Activated naive CD8-positive, alpha-beta T cell (primary cell): ENCODE data around the gene NRXN3.

Experiments
- H3K27ac Mint-ChIP-seq: one replicate; pipeline ENCODE4 v1.8.0; 2021; ENCODE audit warnings: mixed read lengths
- H3K27me3 Mint-ChIP-seq: one replicate; pipeline ENCODE4 v1.8.0; 2021; ENCODE audit warnings: mixed read lengths
- H3K36me3 Mint-ChIP-seq: one replicate; pipeline ENCODE4 v1.8.0; 2021; ENCODE audit warnings: mixed read lengths
- H3K4me1 Mint-ChIP-seq: one replicate; pipeline ENCODE4 v1.8.0; 2021; ENCODE audit warnings: low read depth, mixed read lengths
- H3K4me3 Mint-ChIP-seq: one replicate; pipeline ENCODE4 v1.8.0; 2021; ENCODE audit warnings: mild to moderate bottlenecking, mixed read lengths
- H3K9me3 Mint-ChIP-seq: one replicate; pipeline ENCODE4 v1.8.0; 2021; ENCODE audit warnings: low read depth, mixed read lengths

NRXN3 gene

GRCh38 chr14:79375356-79375755, 1205.2 kb downstream of the NRXN3 start:
- H3K4me3 Mint-ChIP-seq, result no peak overlapping the region
- H3K27ac Mint-ChIP-seq, result no peak overlapping the region
- H3K36me3 Mint-ChIP-seq, result no peaks in the 10 kb centered on the region
- no peaks in the 10 kb centered on the region for H3K4me1 Mint-ChIP-seq
- no peaks in the 10 kb centered on the region for H3K27me3 Mint-ChIP-seq
- H3K9me3 Mint-ChIP-seq, result peaks cover 8% of the 10 kb centered on the region

- Mint-ChIP-seq H3K4me1 (no peaks in the 10 kb centered on the region), H3K4me3 (no peak overlapping the region), H3K27me3 (no peaks in the 10 kb centered on the region), H3K27ac (no peak overlapping the region), H3K36me3 (no peaks in the 10 kb centered on the region), H3K9me3 (peaks cover 8% of the 10 kb centered on the region)
Observed at GRCh38 chr14:79376557-79376956, 1206.4 kb downstream of the NRXN3 start.

- Mint-ChIP-seq H3K9me3 (peaks cover 8% of the 10 kb centered on the region), H3K27ac (no peak overlapping the region), H3K4me1 (no peaks in the 10 kb centered on the region), H3K27me3 (no peaks in the 10 kb centered on the region), H3K36me3 (no peaks in the 10 kb centered on the region), H3K4me3 (no peak overlapping the region)
Observed at GRCh38 chr14:79378020-79378419, 1207.8 kb downstream of the NRXN3 start.

- Mint-ChIP-seq H3K36me3 (no peaks in the 10 kb centered on the region), H3K4me3 (no peak overlapping the region), H3K4me1 (no peaks in the 10 kb centered on the region), H3K9me3 (peaks cover 6% of the 10 kb centered on the region), H3K27me3 (no peaks in the 10 kb centered on the region), H3K27ac (no peak overlapping the region)
Observed at GRCh38 chr14:79379266-79379665, 1209.1 kb downstream of the NRXN3 start.

GRCh38 chr14:79383031-79383430, 1212.9 kb downstream of the NRXN3 start:
- H3K27me3 Mint-ChIP-seq, result no peaks in the 10 kb centered on the region
- H3K4me1 Mint-ChIP-seq, result no peaks in the 10 kb centered on the region
- no peak overlapping the region for H3K27ac Mint-ChIP-seq
- H3K4me3 Mint-ChIP-seq, result no peak overlapping the region
- H3K36me3 Mint-ChIP-seq, result no peaks in the 10 kb centered on the region
- H3K9me3 Mint-ChIP-seq, result no peaks in the 10 kb centered on the region

- Mint-ChIP-seq H3K4me3 (no peak overlapping the region), H3K36me3 (no peaks in the 10 kb centered on the region), H3K9me3 (no peaks in the 10 kb centered on the region), H3K4me1 (no peaks in the 10 kb centered on the region), H3K27me3 (no peaks in the 10 kb centered on the region), H3K27ac (no peak overlapping the region)
Observed at GRCh38 chr14:79383475-79383874, 1213.3 kb downstream of the NRXN3 start.

- no peak overlapping the region for H3K4me3 Mint-ChIP-seq
- no peaks in the 10 kb centered on the region for H3K27me3 Mint-ChIP-seq
- no peaks in the 10 kb centered on the region for H3K4me1 Mint-ChIP-seq
- no peaks in the 10 kb centered on the region for H3K36me3 Mint-ChIP-seq
- no peak overlapping the region for H3K27ac Mint-ChIP-seq
- peaks cover 4% of the 10 kb centered on the region for H3K9me3 Mint-ChIP-seq
Observed at GRCh38 chr14:79395061-79395460, 1224.9 kb downstream of the NRXN3 start.

- Mint-ChIP-seq H3K36me3 (no peaks in the 10 kb centered on the region), H3K27ac (no peak overlapping the region), H3K27me3 (no peaks in the 10 kb centered on the region), H3K4me1 (no peaks in the 10 kb centered on the region), H3K4me3 (no peak overlapping the region), H3K9me3 (no peaks in the 10 kb centered on the region)
Observed at GRCh38 chr14:79404874-79405511, 1234.8 kb downstream of the NRXN3 start.

- Mint-ChIP-seq H3K36me3 (no peaks in the 10 kb centered on the region), H3K4me3 (no peak overlapping the region), H3K4me1 (no peaks in the 10 kb centered on the region), H3K27ac (no peak overlapping the region), H3K9me3 (no peaks in the 10 kb centered on the region), H3K27me3 (peaks cover under 1% of the 10 kb centered on the region)
Observed at GRCh38 chr14:79405512-79405910, 1235.3 kb downstream of the NRXN3 start.

GRCh38 chr14:79407572-79407971, 1237.4 kb downstream of the NRXN3 start:
- H3K27ac Mint-ChIP-seq, result no peak overlapping the region

GRCh38 chr14:79408696-79409095, 1238.5 kb downstream of the NRXN3 start:
- Mint-ChIP-seq H3K4me1 (no peaks in the 10 kb centered on the region), H3K36me3 (no peaks in the 10 kb centered on the region), H3K27me3 (peaks cover 3% of the 10 kb centered on the region), H3K9me3 (peaks cover 5% of the 10 kb centered on the region), H3K27ac (no peak overlapping the region), H3K4me3 (no peak overlapping the region)

More at GRCh38 chr14:79407572-79407971, 1237.4 kb downstream of the NRXN3 start:
- Mint-ChIP-seq H3K9me3 (no peaks in the 10 kb centered on the region), H3K4me1 (no peaks in the 10 kb centered on the region), H3K36me3 (no peaks in the 10 kb centered on the region), H3K4me3 (no peak overlapping the region), H3K27me3 (peaks cover 3% of the 10 kb centered on the region)

- no peak overlapping the region for H3K4me3 Mint-ChIP-seq
- H3K27me3 Mint-ChIP-seq, result peaks cover 3% of the 10 kb centered on the region
- no peaks in the 10 kb centered on the region for H3K36me3 Mint-ChIP-seq
- no peak overlapping the region for H3K27ac Mint-ChIP-seq
- H3K9me3 Mint-ChIP-seq, result peaks cover 6% of the 10 kb centered on the region
- H3K4me1 Mint-ChIP-seq, result no peaks in the 10 kb centered on the region
Observed at GRCh38 chr14:79411403-79412174, 1241.4 kb downstream of the NRXN3 start.

- Mint-ChIP-seq H3K27ac (no peak overlapping the region), H3K4me1 (no peaks in the 10 kb centered on the region)
Observed at GRCh38 chr14:79412822-79413221, 1242.6 kb downstream of the NRXN3 start.

GRCh38 chr14:79413734-79414428, 1243.7 kb downstream of the NRXN3 start:
- Mint-ChIP-seq H3K36me3 (no peaks in the 10 kb centered on the region), H3K4me3 (no peak overlapping the region), H3K27ac (no peak overlapping the region), H3K4me1 (no peaks in the 10 kb centered on the region), H3K27me3 (peaks cover 3% of the 10 kb centered on the region), H3K9me3 (peaks cover 13% of the 10 kb centered on the region)

More at GRCh38 chr14:79412822-79413221, 1242.6 kb downstream of the NRXN3 start:
- Mint-ChIP-seq H3K4me3 (no peak overlapping the region), H3K36me3 (no peaks in the 10 kb centered on the region), H3K9me3 (peaks cover 10% of the 10 kb centered on the region), H3K27me3 (peaks cover 3% of the 10 kb centered on the region)

GRCh38 chr14:79415726-79416125, 1245.6 kb downstream of the NRXN3 start:
- H3K27me3 Mint-ChIP-seq, result peaks cover under 1% of the 10 kb centered on the region
- no peaks in the 10 kb centered on the region for H3K36me3 Mint-ChIP-seq
- H3K4me1 Mint-ChIP-seq, result no peaks in the 10 kb centered on the region
- H3K9me3 Mint-ChIP-seq, result peaks cover 16% of the 10 kb centered on the region
- H3K4me3 Mint-ChIP-seq, result no peak overlapping the region
- no peak overlapping the region for H3K27ac Mint-ChIP-seq
